ENCODE measurements around the gene NPY.

Gene NPY

GRCh38 chr7:24283897-24284698, at the start of gene NPY:
Gene NPY, plus strand, starts transcription at chr7:24284190. Its CDS starts 1,051 bp downstream, at chr7:24285241.
- Histone ChIP-seq H3K9me3 (no peaks in the 10 kb centered on the region), H3K27ac (no peak within 1 kb of the TSS), H3K4me3 (ENCODE audit: low read depth in 1 of 2, low read length in 1 of 2) (no peak within 1 kb of the TSS), H3K4me1 (ENCODE audit: control insufficient read depth in 1 of 2, insufficient read depth in 1 of 2, low read depth in 1 of 2, low read length in 1 of 2) (no peaks in the 10 kb centered on the region), H3K36me3 (no peaks in the 10 kb centered on the region), H3K27me3 (peaks cover 93% of the 10 kb centered on the region)
- no peak for TF ChIP-seq CTCF (IDR thresholded peaks at IDR 0.05)

- Histone ChIP-seq H3K27me3 (no peaks in the 10 kb centered on the region), H3K27ac (no peak overlapping the region), H3K36me3 (no peaks in the 10 kb centered on the region), H3K4me3 (ENCODE audit: low read depth in 1 of 2, low read length in 1 of 2) (no peak overlapping the region), H3K9me3 (no peaks in the 10 kb centered on the region), H3K4me1 (ENCODE audit: control insufficient read depth in 1 of 2, insufficient read depth in 1 of 2, low read depth in 1 of 2, low read length in 1 of 2) (no peaks in the 10 kb centered on the region)
- no peak for TF ChIP-seq CTCF (IDR thresholded peaks at IDR 0.05)
Observed at GRCh38 chr7:24239260-24239659, 44.7 kb upstream of the NPY start.

DNA sequence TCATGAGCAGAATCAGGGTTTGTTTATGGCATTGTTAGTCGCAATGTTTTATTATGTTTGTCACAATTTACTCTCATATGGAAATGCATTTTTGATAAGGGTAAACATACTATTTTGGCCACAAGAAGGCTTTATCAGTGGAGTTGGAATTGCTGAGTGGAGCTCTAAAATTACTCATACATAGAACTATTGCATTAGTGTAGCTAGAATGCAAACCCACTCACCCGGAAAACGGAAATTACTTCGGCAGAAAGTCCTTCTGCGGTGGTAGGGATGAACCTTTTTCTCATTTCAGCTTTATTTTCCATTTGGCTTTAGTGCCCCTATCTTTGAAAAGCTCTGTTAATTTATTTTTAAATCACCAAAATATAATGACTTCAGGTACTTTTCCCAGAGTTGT, 42.8 kb upstream of the NPY start:
- Histone ChIP-seq H3K4me1 (ENCODE audit: control insufficient read depth in 1 of 2, insufficient read depth in 1 of 2, low read depth in 1 of 2, low read length in 1 of 2) (no peaks in the 10 kb centered on the region), H3K27me3 (no peaks in the 10 kb centered on the region), H3K4me3 (ENCODE audit: low read depth in 1 of 2, low read length in 1 of 2) (no peak overlapping the region), H3K27ac (no peak overlapping the region), H3K9me3 (no peaks in the 10 kb centered on the region), H3K36me3 (no peaks in the 10 kb centered on the region)
- TF ChIP-seq CTCF (IDR thresholded peaks at IDR 0.05): no peak

DNA sequence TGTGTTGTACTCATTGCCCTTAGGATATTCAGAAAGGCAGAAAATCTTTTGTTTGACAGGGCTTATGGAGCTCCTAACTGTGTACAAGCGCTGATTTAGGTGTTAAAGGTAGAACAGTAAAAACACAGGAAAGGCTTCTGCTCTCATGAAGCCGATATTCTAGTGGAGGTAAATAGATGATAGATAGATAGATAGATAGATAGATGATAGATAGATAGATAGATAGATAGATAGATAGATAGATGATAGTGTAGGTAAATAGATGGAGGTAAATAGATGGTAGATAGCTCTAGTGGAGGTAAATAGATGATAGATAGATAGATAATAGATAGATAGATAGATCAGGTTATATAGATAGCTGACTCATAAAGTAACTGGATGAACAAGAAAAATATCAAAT, 39.4 kb upstream of the NPY start:
- TF ChIP-seq CTCF (IDR thresholded peaks at IDR 0.05): no peak
- H3K4me1 ChIP-seq (ENCODE audit: control insufficient read depth in 1 of 2, insufficient read depth in 1 of 2, low read depth in 1 of 2, low read length in 1 of 2): no peaks in the 10 kb centered on the region
- no peaks in the 10 kb centered on the region for H3K27me3 ChIP-seq
- no peaks in the 10 kb centered on the region for H3K9me3 ChIP-seq
- H3K36me3 ChIP-seq: no peaks in the 10 kb centered on the region
- H3K4me3 ChIP-seq (ENCODE audit: low read depth in 1 of 2, low read length in 1 of 2): no peak overlapping the region
- no peak overlapping the region for H3K27ac ChIP-seq

DNA sequence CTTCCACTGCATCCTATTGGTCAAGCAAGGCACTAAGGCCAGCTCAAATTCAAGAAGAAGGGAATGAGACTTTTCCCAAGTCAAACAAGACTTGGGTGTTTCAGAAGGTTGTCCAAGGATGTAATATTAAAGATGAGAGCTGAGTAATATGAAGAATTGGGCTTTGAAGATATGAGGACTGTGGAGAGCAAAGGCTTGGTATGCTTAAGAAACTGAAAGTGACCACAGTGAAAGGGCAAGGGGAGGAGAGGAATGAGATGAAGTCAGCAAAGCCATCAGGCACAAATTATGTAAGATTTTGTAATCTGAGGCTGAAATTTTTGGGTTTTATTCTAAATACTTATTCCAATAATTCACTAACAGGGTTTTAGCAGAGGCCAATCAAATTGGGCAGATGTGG, 38.6 kb upstream of the NPY start:
- Histone ChIP-seq H3K36me3 (no peaks in the 10 kb centered on the region), H3K27me3 (no peaks in the 10 kb centered on the region), H3K9me3 (no peaks in the 10 kb centered on the region), H3K4me3 (ENCODE audit: low read depth in 1 of 2, low read length in 1 of 2) (no peak overlapping the region), H3K27ac (no peak overlapping the region), H3K4me1 (ENCODE audit: control insufficient read depth in 1 of 2, insufficient read depth in 1 of 2, low read depth in 1 of 2, low read length in 1 of 2) (no peaks in the 10 kb centered on the region)
- TF ChIP-seq CTCF (IDR thresholded peaks at IDR 0.05): no peak
